Neural cell (in vitro differentiated cells): ENCODE measurements around the gene LCN9.

Source experiments
- CTCF ChIP-seq: fragments of 450-650 bp; IDR thresholded peaks from 2 replicates; pipeline ENCODE4 v1.5.1; 2014; ENCODE audit warnings: antibody characterized with exemption, mild to moderate bottlenecking, moderate library complexity; ENCODE audit not compliant: poor library complexity, severe bottlenecking
- EP300 ChIP-seq: fragments of 450-650 bp; conservative IDR thresholded peaks from 2 replicates; pipeline ENCODE4 v1.6.1; 2014; ENCODE audit warnings: antibody characterized with exemption, mild to moderate bottlenecking, moderate library complexity; ENCODE audit not compliant: poor library complexity, severe bottlenecking
- MXI1 ChIP-seq: fragments of 450-650 bp; conservative IDR thresholded peaks from 2 replicates; pipeline ENCODE4 v1.6.1; 2014; ENCODE audit warnings: antibody characterized with exemption, mild to moderate bottlenecking; ENCODE audit not compliant: poor library complexity, severe bottlenecking
- POLR2AphosphoS5 ChIP-seq: IDR thresholded peaks from 2 replicates; pipeline ENCODE4 v1.6.1; 2012
- RAD21 ChIP-seq: fragments of 450-650 bp; conservative IDR thresholded peaks from 2 replicates; pipeline ENCODE4 v1.6.1; 2014; ENCODE audit warnings: antibody characterized with exemption, mild to moderate bottlenecking, moderate library complexity
- REST ChIP-seq: IDR thresholded peaks from 2 replicates; pipeline ENCODE4 v1.6.1; 2012; ENCODE audit warnings: borderline replicate concordance

GRCh38 chr9:135701067-135701958, 38.2 kb downstream of the LCN9 start:
- TF ChIP-seq CTCF = no peak
- TF ChIP-seq EP300 = no peak
- TF ChIP-seq POLR2AphosphoS5 = no peak
- TF ChIP-seq REST = no peak
- no peak for TF ChIP-seq MXI1
- no peak for TF ChIP-seq RAD21
